Hematopoietic multipotent progenitor cell treated with erythropoietin and hydrocortisone succinate and interleukin-3 and kit ligand, for 6 days (in vitro differentiated cells): ENCODE results near the gene TNNI2.

Experiments used
- DNase-seq: peaks from one replicate; pipeline ENCODE4 v3.0.0-alpha.2; 2015

The TNNI2 gene

DNA sequence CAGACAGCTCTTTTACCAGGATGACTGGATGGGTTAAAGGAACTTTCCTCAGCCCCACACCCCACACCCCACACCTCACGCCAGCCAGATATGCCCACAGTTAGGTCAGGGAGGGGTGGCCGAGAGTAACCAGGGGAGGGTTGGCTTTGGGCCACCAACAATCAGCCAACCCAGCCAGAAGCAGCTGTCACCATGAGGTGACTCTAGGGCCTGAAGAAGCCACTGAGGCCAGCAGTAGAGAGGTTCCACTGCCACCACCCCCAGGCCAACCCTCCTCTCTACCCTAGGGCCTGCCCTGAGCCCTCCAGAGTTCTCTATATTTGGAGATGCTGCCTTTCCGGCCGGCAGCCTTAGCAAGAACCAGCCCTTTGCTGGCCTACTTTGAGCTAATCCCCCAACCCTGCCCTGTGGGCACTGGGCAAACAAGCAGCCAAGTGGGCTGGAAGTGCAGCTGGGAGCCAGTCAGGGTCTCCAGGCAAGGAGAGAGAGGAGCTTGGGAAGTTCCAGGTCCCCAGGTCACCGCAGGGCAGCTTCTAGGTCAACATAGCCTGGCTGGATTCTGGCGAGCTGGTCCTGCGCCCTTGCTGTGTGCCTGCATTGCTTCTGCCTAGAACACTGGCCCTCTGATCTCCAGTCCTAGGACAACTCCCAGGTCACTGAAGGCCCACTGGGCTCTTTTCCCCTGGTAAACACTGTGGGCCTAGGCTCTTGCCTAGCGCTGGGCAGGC is 16.0 kb upstream of the TNNI2 start:
- no peak for DNase-seq

DNA sequence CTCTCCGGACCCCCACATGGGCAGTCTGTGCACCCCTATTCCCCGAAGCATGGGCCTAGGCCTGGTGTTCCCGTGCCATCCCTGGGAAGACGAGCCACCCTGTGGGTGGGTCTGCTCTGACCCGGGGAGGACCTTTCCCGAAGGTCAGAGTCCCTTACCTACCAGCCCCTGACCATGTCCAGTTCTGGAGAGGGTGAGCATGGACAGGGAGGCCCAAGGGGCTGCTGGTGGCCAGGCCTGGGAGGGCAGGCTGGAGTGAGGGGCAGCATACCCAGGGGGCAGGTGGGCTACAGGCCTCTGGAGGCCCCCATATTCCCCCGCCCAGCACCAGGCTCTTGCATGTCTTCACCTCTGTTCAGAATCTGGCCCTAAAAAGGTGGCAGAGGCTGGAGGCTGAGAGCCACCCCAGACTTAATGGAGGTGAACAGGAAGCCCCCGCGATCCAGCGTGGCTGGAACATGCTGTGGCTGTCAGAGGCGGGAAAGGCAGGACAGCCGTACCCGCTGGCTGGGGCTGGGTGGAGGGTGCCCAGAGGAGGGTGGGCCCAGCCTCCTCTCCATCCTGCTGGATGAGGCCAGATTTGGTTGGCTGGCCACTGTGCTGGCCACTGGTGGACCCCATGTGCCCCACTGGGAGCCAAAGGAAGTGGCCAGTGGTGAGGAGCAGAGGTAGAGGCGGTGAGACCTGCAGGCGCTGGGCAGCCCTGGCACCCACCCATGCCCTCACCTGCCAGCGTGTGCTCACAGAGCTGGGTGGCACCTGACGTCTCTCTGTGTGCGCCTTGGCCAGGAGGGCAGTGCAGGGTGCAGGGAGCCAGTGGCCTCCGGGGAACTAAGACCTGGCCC is 15.2 kb upstream of the TNNI2 start:
- no peak for DNase-seq

DNA sequence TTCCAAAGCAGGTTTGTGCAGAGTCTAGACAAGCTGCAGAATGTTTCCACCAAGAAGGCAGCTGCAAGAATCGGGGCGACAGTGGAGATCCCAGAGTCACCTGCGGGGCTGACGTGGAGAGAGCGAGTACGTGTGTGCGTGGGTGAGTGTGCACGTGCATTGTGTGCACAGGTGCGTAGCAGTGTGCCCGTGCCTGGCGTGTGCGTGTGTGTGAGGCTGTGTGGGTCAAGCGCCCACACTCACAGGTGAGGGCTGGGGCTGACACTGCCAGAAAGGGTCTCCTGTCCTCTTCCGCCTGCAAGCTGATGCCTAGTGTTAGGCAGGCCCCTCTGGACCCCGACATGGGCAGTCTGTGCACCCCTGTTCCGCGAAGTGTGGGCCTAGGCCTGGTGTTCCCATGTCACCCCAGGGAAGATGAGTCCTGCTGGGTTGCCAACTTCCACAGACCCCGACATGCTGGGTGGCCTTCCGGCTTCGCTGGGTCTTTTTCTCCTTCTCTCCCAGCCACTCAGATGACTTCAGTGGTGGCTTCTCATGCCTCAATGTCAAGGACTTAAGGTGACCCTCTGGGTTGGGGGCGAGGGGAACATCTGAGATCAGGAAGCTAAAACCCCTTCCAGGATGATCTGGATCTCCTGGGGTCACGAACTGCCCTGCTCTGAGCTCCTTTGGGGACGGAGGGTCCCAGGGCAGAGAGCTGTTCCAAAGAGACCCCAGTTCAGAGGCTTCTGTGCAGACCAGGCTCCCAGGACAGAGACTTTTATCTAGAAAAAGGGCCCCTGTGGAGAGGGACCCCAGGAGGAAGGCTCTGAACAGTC is 14.4 kb upstream of the TNNI2 start:
- no peak for DNase-seq

DNA sequence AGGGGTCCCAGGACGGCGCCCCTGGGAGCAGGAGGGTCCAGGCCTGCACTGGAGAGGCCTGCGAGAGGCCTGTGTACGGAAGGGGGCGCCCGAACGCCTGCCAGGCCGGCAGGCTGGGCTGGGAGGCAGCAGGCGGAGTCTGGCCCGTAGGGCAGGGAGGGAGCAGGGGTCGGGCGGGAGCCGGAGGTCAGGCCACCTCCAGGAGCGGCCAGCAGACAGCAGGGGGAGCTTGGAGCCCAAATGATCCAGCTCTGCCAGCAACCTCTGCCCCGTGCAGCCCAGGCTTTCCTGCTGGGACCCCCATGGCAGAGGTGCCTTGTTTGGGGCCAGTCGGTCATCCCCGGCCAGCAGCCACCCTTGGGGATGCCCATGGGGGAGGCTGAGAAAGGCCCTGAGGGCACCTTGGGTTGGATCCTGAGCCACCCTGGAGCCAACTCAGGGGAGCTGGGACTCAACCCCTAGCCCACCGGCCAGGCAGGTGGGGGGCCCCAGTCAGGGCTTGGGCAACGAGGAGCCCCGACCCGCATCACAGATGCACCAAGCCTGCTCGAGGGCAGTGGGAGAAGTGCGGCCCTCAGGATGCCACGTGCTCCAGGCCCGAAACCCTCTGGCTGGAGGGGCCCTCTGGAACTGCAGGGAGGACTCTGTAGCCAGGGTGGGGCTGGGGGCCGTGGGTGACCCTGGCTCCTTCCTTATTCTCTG is 13.6 kb upstream of the TNNI2 start:
- DNase-seq = peak; percentile 80

DNA sequence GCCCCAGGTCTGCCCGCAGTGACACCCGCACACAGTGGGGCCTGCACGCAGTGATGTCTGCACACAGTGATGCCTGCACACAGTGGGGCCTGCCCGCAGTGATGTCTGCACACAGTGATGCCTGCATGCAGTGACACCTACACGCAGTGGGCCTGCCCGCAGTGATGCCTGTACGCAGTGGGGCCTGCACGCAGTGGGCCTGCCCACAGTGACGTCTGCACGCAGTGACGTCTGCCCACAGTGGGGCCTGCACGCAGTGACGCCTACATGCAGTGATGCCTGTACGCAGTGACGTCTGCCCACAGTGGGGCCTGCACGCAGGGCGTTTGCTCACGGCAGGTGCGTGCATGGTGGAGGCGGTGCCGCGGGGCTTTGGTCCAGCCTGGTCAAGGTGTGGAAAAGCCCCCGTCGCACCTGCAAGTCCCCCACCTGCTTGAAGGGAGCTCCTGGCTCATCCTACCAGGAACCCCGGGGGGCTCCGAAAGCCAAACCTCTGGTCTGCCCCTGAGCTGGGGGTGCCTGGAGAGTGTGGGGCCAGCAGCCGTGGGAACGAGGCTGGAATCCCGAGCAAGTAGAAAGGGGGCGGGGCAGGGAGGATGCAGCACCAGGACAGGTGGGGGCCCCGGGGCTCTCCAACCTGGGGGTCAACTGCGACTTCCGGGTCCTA is 12.9 kb upstream of the TNNI2 start:
- DNase-seq = no peak

DNA sequence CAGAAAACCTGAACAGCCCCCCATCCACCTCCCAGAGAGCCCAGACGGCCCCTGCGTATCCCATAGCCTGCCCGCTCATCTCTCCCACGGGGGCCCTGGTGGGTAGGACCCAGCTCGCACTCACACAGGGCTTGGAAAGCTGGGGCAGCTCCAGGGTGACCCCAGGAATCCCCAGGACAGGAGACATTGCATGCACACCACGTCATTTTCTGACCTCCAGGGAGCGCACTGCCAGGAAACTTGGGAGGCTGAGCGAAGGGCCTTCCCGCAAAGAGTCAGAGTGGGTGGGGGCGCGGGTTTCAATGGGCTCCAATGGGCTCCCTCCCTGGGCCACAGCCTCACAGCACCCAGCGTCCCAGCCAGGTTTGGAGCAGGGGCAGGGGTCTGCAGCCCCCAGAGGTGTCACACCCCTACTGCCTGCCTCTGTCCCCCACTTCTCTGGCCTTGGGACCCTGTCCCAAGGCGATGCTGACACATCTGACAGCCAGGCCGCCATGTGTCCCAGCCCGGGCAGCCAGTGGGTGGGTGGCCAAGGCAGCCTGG is 12.2 kb upstream of the TNNI2 start:
- no peak for DNase-seq

DNA sequence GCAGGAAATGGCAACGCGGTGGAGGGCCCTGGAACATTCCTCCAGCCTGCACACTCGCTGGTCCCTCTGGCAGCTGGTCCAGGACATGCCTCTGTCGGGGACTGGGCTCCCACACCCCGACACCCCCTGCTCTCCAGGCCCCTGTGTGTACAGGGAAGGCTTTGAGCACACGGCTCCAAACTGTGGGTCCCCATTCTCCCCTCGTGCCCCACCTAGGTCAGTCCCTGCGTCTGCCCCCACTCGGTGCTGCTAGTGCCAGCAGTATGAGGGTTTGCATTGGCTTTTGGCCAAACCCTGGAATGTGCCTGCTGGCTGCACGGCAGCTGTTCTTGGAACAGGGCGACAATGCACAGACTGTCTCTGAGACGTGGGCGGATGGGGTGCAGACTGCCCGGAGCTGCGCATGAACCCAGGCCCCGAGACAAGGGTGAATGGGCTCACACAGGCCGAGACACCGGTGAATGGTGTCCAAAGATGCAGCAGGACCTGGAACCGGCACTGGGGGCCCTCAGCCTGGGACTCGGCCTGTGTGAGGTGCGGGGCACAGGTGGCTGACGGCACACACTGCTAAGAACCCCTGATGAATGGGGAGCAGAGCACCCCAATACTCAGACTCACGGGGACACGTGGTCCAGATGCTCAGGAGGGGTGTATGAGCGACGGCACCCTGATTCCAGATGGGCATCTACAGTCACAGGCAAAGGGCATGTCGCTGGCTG is 11.5 kb upstream of the TNNI2 start:
- no peak for DNase-seq

DNA sequence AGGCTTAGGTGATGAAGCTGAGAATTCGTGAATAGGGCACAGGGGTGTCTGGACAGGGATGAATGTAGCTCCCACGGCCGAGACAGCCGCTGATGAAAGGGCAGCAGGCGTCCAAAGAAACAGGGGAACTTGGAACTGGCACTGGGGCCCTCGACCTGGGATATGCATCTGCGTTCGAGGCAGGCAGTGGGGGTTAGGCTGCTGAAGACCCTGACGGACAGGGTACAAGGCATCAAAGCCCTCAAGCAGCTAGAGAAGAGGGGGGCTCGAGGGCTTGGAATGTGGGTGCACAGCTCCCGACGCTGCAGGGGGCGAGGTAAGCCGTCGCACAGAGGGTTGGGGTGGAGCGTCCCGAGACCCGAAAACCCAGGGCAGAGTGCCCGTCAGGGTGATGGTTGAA is 10.8 kb upstream of the TNNI2 start:
- no peak for DNase-seq

DNA sequence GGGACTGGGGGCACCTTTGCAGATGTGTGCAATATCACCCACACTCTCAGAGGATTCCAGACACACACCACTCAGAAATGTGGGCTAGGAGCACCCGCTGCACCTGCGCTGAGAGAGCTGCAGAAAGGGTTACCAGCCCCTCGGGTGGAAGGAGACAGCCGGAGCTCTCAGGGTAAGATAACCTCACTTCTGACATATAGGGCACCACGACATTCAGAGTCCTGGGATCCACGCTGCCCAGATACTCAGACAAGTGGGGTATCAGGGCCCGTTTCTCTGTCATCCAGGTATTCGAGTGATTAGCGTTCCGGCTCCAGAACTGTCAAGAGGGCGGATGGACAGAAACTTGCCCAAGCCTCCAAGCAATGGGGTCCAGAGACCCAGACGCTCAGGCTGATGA is 10.2 kb upstream of the TNNI2 start:
- DNase-seq = no peak

DNA sequence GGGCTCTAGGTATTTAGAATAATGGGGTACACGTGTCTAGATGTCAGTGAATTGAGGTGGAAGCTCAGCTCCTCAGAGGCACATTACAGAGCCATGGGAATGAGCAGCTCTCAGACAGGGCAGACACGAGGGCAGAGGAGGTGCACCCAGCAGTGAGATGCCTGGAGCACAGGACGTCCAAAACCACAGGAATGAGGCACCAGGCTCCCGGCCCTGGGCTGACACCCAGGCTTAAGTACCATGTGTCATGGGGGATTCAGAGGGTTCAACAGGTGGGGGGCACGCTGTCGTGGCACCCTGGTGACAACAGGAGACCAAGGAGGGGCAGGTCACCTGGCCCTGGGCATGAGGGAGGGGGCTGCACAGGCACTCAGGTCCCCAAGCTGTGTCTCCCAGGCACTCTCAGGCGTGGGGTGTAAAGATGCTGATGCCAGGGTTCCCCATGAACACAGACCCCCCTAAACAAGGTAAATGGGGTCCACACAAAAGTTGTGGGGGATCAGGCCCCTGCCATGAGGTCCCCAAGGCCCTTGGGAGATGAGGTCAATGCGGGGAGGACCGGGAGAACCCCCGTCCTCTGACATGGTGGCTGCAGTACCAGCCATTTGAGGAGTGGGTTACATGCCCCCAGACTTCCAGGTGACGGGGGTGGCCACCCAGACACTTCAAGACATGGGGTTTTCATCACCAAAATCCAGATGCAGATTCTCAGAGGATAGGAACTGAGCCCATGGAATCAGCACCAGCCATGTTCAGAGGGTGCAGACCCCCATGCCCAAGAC is 9.6 kb upstream of the TNNI2 start:
- DNase-seq = no peak

DNA sequence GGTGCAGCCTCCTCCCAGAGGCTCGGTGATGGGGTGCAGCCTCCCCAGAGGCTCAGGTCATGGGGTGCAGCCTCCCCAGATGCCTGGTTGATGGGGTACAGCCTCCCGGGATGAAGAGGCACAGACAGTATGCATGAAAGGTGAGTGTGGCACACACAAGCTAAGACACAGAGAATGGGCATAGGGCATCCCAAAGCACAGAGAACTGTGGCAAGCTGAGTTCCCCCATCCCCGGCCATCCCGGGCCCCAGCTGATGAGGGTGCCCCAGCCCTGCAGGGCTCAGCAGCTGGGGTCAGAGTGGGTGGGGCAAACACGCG is 8.8 kb upstream of the TNNI2 start:
- no peak for DNase-seq

DNA sequence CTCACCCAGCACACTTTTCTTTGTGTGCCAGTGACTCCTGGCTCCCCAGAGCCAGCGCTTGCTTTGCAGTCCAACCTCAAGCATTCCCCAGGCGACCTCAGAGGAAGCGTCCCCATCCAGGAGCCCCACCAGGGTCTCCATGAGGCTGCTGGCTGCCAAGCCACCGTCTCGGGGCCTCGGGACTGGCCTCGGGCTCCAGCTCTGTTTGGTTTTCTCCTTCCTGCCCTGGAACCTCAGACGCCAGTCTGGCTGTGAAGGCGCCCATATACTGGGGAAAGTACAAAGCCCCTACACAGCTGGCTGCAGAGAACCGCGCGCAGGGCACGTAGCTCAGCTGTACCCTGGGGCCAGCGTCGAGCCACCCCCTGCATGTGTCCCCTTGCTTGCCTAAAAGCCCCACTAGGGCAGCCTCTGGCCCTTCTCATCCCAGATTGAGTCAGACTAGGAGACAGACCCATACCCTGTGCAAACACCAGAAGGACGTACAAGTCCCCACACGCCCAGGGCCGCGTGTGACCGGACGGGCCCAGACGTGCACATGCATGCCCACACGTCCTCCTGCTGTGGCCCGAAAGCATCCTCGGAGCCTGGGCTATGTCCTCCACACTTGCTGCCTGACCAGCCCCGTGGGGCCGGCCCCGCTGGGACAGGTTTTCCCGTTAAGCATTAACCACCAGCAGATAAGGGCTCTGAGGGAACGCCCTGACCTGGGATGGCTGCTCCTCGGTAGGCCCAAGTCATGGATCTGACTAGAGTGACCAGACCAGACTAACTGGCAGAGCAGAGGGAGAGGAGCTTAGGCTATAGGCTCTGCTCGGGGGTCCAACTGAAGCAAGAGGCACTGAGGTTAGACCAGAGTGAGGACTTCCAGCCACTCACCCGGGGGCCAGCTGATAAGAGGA is 8.2 kb upstream of the TNNI2 start:
- DNase-seq = no peak

DNA sequence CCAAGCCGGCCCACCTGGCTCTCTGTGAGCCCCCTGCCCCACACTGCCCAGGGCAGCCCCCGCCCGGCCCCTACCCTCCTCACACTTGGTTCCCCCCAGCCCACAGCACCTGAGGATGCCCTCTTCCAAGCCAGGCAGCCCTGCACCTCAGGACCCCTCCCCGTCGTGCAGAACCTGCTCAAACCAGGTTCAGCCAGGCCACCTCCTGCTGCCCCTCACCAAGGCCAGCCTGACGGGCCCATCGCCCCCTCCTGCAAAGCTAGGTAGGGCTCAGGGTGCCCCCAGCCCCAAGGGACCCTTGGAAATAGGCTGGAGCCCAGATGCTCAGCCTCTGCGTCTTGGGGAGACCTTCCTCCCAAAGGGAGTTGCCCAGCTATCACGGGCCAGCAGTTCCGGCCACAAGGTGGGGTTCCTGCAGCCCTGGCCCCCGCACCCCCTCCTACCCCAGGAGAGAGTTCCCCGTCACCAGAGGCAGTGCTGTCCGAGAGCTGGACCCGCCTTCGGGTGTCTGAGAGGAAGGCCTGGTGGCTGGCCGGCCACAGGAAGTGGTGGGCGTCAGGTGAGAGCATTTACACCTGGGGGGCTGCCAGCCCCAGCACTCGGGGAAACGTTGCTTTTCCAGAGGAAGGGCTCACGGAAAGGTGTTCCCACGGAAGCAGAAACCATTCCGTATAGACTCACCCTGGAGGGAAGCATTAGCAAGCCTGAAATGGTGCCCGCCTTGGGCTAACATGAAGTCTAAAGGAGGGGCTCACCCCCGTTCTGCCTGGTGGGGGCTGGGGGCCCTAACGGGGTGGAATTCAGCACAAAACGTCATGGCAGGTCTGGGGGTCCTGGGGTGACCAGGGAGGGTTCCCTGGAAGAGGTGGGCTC is 7.2 kb upstream of the TNNI2 start:
- DNase-seq = no peak

DNA sequence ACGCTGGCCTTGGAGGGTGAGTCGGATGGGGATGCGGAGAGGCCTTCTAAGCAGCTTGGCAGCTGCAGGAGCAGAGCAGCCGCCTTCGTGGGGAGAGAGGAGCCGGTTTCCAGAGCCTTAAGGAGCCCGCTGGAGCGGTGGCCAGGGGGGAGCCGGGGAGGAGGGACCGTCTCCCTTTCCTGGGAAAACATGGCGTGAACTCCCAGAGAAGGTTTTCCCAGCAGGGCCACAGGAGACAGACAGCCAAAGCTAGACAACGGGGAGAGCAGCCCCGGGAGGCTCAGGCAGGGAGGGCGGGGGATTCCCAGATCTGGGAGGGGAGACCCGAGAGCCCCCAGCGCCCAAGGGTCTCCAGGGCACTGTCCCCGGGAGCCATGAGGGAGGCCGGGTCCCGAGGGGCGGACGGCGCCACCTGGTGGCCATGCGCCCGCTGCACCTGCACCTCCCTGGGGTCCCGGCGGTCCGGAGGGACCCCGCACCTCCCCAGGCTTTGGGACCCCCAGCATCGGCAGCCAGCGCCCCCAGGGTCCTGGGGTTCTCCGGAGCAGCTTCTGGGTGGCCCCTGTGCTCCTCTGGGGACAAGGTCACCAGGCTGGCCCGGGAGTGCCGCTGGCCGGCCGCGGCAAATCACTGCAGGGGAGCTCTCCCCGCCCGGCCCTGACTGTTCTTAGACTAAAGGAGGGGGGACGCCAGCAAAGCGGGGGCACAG is 6.4 kb upstream of the TNNI2 start:
- DNase-seq = peak; percentile 51

DNA sequence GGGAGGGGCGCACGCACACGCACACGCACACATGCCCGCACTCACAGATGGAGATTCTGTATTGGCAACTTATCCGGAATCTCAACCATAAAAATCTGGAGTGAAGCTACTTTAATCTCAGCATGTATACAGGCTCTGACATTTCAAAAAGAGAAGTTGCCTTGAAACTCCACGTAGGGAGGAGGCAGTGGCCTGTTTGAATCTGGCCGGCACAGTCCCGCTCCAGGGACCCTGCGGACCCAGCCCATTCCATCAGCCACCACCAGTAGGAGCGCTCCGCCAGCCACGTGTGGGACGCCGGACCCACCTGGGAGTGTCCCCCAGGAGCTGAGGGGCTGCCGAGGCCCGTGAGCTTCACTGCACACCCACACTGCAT is 5.9 kb upstream of the TNNI2 start:
- no peak for DNase-seq

DNA sequence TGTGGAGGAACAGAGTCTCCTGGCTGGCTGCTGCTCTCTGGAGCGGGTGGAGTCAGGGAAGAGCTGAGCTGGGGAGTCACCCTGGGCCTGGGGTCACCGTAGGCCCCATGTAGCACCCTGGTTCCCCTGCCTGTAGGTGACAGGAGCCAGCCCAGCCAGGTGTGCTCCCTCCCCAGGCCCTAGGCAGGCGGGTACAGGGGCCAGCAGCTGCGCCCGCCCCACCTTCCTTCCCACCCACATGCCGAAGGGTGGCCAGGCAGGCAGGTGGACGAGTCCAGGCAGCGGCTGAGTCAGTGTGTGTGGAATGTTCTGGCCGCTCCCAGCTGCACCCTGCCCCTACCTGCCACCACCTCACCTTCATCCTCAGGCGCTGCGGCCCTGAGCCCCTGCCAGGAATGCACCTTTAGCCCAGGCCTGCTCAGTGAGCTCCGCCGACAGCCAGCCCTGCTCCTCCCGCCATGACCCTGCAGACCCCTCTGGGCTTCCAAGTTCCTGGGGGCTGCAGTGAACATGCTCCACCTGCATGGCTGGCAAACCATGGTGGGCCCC is 4.6 kb upstream of the TNNI2 start:
- no peak for DNase-seq

DNA sequence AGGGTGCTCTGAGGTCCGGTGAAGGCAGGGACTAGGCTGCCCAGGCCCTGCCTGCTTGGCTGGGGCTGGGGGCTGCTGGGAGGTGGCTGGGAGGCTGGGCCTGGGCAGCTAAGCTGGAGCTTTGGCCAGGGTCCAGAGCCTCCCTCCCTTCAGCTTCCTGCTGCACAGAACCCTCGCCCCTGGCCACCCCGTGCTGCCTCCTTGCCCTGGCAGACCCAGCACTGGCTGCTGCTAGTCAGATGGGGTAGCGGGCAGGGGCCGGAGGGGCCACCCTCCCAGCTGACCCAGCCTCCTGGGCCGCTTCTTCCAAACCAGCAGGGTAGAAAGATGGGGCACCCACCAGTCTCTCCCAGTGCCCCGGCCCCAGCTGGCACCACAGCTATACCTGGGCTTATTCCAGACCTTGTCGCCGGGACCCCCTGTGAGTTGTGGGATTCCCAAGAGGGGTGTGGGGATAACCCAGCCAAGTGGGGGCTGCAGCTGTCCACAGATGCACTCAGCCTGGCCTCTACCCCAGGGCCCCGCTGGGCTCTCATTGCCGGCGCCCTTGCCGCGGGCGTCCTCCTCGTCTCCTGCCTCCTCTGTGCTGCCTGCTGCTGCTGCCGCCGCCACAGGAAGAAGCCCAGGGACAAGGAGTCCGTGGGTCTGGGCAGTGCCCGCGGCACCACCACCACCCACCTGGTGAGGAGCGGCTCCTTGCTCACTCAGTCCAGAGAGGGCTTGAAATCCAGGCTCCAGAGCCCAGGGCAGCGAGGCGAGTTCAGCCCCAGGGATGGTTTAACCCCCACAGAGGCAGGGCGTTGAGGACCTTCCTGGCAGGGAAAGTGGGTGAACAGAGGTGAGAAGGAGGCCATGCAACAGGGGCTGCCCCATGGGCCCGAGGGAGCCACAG is 3.8 kb upstream of the TNNI2 start, which contains the start of gene SYT8:
Gene SYT8 (plus strand): TSS at position 212 of the 892 bp plus-strand sequence. CDS start 116 bp downstream, at position 328.
- no peak for DNase-seq
